ENCODE measurements around the gene PIAS1. TPM values are rescaled to one million over a fixed set of nuclear protein-coding genes. Genes with fewer than 3 reads are reported as not detected.
"Not testable (repeated sequence)": the region's sequence is repeated elsewhere in the genome, so short reads cannot be mapped to it uniquely, and the experiment has no call there.

The PIAS1 gene
- total RNA-seq, 1 donor from 2014 or later: 54.5 TPM

GRCh38 chr15:68234060-68234459, 179.9 kb downstream of the PIAS1 start:
- DNase-seq (ENCODE audit: low spot score): no peak

- not testable (repeated sequence) for DNase-seq (ENCODE audit: low spot score)
These were observed 180.4 kb downstream of the PIAS1 start for GRCh38 chr15:68234520-68234919.

GRCh38 chr15:68235022-68235421, 180.9 kb downstream of the PIAS1 start:
- DNase-seq (ENCODE audit: low spot score): no peak

GRCh38 chr15:68239025-68239424, 184.9 kb downstream of the PIAS1 start:
- no peak for DNase-seq (ENCODE audit: low spot score)

DNA sequence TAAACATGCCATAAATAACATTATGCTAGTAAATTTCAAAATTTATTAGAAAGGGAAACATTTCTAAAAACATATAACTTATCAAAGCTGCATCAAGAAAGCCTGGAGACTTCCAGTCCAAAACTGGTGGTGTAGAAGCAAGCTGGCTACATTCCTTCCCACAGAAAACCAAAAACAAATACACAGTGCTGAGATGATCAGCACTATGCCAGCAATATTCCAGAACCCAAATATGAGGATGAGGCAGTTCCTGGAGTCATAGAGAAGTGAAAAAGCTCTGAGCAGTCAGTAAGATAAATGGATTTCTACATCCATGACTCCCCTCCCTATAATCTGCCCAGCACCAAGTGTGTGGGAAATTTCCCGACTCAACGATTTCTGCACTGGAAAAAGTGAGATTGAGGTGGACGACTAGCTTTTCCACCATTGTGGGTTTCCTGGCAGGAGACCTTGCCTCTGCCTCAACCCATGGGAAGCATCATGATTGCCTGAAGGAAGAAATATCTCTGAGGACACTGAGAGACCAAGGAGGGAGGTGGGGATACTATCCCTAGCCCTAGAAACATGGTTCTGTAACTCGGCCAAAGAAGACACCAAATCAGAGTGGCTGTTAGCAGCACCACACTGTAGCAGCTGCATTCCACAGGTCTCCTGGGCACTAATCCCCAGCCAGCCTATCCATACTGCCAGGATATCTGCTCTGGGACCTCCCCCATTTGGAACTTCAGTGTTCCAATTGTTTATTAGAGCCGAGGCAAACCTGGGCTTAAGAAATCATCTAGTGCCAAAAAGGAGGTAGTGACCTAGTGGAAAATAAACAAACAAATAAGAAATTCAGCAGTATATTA, 187.2 kb downstream of the PIAS1 start:
- no peak for DNase-seq (ENCODE audit: low spot score)

Other genes with a start within 250 kb of the PIAS1 start
- gene SKOR1, start 228.8 kb upstream of the PIAS1 start, total RNA-seq: 0.43 TPM
- gene RNU6-1, start 214.3 kb upstream of the PIAS1 start, total RNA-seq: not detected
- gene CALML4, start 151.0 kb downstream of the PIAS1 start, total RNA-seq: 49.2 TPM
- gene CLN6, start 175.4 kb downstream of the PIAS1 start, total RNA-seq: 25.7 TPM
- 51.7 TPM for gene FEM1B, start 223.4 kb downstream of the PIAS1 start, total RNA-seq